DMS 273 (cell line): ENCODE data around the gene SYTL3.
"Not testable (repeated sequence)": the region's sequence is repeated elsewhere in the genome, so short reads cannot be mapped to it uniquely, and the experiment has no call there.

Experiments
- DNase-seq: peaks from one replicate; lab custom pipeline; 2025; ENCODE audit not compliant: unreplicated experiment; lab: John Stamatoyannopoulos, UW

SYTL3 gene

GRCh38 chr6:158686791-158687381 lies 37.0 kb downstream of the SYTL3 start:
- DNase-seq = no peak

GRCh38 chr6:158687506-158687905 lies 37.7 kb downstream of the SYTL3 start:
- DNase-seq = no peak

GRCh38 chr6:158688860-158689259 lies 39.0 kb downstream of the SYTL3 start:
- no peak for DNase-seq

GRCh38 chr6:158694913-158695312 lies 45.1 kb downstream of the SYTL3 start:
- DNase-seq = no peak

- DNase-seq = no peak
Observed at GRCh38 chr6:158697811-158698210, 48.0 kb downstream of the SYTL3 start.

- DNase-seq = no peak
Observed at GRCh38 chr6:158698931-158699330, 49.1 kb downstream of the SYTL3 start.

GRCh38 chr6:158701268-158701667 lies 51.4 kb downstream of the SYTL3 start:
- DNase-seq = not testable (repeated sequence)

- DNase-seq = peak; percentile 83
Observed at GRCh38 chr6:158703111-158703836, 53.4 kb downstream of the SYTL3 start.

GRCh38 chr6:158703837-158704822 lies 54.3 kb downstream of the SYTL3 start:
- peak; percentile 92 for DNase-seq

GRCh38 chr6:158705386-158706126 lies 55.7 kb downstream of the SYTL3 start:
- peak; percentile 42 for DNase-seq

GRCh38 chr6:158706369-158706982 lies 56.6 kb downstream of the SYTL3 start:
- DNase-seq = peak; percentile 83

GRCh38 chr6:158707120-158707820 lies 57.4 kb downstream of the SYTL3 start:
- peak; percentile 33 for DNase-seq

GRCh38 chr6:158707821-158708195 lies 58.0 kb downstream of the SYTL3 start:
- peak; percentile 69 for DNase-seq

GRCh38 chr6:158708239-158708638 lies 58.4 kb downstream of the SYTL3 start:
- peak; percentile 54 for DNase-seq

- DNase-seq = no peak
Observed at GRCh38 chr6:158709809-158710208, 60.0 kb downstream of the SYTL3 start.

GRCh38 chr6:158711264-158711663 lies 61.4 kb downstream of the SYTL3 start:
- no peak for DNase-seq

GRCh38 chr6:158713469-158713868 lies 63.6 kb downstream of the SYTL3 start:
- DNase-seq = no peak

GRCh38 chr6:158714706-158715105 lies 64.9 kb downstream of the SYTL3 start:
- DNase-seq = no peak

- DNase-seq = no peak
Observed at GRCh38 chr6:158715330-158716311, 65.8 kb downstream of the SYTL3 start.
